Measurements from ENCODE around the gene COL5A1.

COL5A1 gene

DNA sequence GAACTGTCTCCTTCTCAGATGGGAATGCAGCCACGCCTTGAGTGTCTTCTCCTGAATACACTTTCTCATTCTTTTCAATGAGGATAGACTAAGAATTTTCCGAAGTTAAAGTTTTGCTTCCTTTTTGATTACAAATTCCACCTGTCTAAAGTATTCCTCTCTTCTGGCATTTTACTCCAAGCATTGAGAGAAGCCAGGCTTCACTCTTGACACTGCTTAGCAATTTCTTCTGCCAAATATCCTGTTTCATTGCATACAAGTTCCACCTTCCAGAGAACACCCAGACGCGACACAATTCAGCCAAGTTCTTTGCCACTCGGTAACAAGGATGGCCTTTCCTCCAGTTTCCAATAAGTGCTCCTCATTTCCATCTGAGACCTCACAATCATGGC is 35.6 kb upstream of the COL5A1 start:
- TF ChIP-seq, protein P1, sequence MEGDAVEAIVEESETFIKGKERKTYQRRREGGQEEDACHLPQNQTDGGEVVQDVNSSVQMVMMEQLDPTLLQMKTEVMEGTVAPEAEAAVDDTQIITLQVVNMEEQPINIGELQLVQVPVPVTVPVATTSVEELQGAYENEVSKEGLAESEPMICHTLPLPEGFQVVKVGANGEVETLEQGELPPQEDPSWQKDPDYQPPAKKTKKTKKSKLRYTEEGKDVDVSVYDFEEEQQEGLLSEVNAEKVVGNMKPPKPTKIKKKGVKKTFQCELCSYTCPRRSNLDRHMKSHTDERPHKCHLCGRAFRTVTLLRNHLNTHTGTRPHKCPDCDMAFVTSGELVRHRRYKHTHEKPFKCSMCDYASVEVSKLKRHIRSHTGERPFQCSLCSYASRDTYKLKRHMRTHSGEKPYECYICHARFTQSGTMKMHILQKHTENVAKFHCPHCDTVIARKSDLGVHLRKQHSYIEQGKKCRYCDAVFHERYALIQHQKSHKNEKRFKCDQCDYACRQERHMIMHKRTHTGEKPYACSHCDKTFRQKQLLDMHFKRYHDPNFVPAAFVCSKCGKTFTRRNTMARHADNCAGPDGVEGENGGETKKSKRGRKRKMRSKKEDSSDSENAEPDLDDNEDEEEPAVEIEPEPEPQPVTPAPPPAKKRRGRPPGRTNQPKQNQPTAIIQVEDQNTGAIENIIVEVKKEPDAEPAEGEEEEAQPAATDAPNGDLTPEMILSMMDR (IDR thresholded peaks at IDR 0.05; ENCODE audit: low read length) = no peak
- no peak for TF ChIP-seq EZH2 (IDR thresholded peaks at IDR 0.05; ENCODE audit: borderline replicate concordance, low read length)
- Histone ChIP-seq H3K79me2 (ENCODE audit: insufficient read depth, low read length) (no peaks in the 10 kb centered on the region), H3K27me3 (ENCODE audit: insufficient read depth, low read length) (no peaks in the 10 kb centered on the region; the same call in 1 of the 2 replicates), H3K27ac (ENCODE audit: low read depth, low read length, poor library complexity, severe bottlenecking) (no peak overlapping the region), H3K4me1 (ENCODE audit: insufficient read depth, low read length, severe bottlenecking) (no peaks in the 10 kb centered on the region), H3K4me3 (ENCODE audit: low read depth, low read length, poor library complexity, severe bottlenecking) (no peak overlapping the region), H3K9me2 (ENCODE audit: low read depth, low read length) (no peaks in the 10 kb centered on the region), H4K20me1 (ENCODE audit: insufficient read depth, low read length) (no peaks in the 10 kb centered on the region), H3K9me3 (ENCODE audit: low read length) (0 out of 2 replicates have a peak, but pooled peaks cover 3% of the 10 kb centered on the region), H3K9ac (ENCODE audit: low read length) (no peak overlapping the region), H3F3A (ENCODE audit: insufficient read depth, low read length) (no peaks in the 10 kb centered on the region), H2AFZ (ENCODE audit: low read length) (no peak overlapping the region), H3K4me2 (ENCODE audit: low read length) (no peak overlapping the region), H3K36me3 (ENCODE audit: insufficient read depth, low read length) (no peaks in the 10 kb centered on the region)

DNA sequence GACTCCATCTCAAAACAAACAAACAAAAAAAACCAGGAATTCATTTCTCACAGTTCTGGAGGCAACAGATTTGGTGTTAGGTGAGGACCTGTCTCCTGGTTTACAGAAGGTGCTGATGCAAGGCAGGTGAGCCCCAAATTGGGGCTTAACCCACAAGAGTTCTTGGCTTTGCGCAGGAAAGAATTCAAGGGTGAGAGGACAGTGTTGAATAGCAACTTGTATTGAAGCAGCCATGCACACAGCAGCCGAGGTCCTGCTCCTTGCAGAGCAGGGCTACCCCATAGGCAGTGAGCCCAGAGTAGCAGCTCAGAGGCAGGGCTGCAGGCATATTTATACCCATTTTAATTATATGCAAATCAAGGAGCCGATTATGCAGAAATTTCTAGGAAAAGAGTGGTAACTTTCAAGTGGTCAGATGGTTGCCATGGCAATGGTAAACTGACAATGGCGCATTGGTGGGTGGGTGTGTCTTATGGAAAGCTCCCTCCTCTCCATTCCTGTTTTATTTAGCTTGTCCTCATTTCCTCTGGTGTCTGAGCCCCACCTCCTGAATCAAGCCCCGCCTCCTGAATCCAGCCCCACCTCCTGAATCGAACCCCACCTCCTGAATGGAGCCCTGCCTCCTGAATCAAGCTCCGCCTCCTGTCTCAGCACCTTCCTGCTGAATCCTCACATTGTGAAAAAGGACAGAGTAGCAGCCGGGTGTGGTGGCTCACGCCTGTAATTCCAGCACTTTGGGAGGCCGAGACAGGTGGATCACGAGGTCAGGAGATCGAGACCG is 34.5 kb upstream of the COL5A1 start:
- Histone ChIP-seq H3K4me2 (ENCODE audit: low read length) (no peak overlapping the region), H3K4me3 (ENCODE audit: low read depth, low read length, poor library complexity, severe bottlenecking) (no peak overlapping the region), H3K36me3 (ENCODE audit: insufficient read depth, low read length) (no peaks in the 10 kb centered on the region), H3K27ac (ENCODE audit: low read depth, low read length, poor library complexity, severe bottlenecking) (no peak overlapping the region), H3K79me2 (ENCODE audit: insufficient read depth, low read length) (no peaks in the 10 kb centered on the region), H4K20me1 (ENCODE audit: insufficient read depth, low read length) (no peaks in the 10 kb centered on the region), H3K9me3 (ENCODE audit: low read length) (peaks cover 4% of the 10 kb centered on the region; the same call in 1 of the 2 replicates), H3F3A (ENCODE audit: insufficient read depth, low read length) (no peaks in the 10 kb centered on the region), H3K9ac (ENCODE audit: low read length) (no peak overlapping the region), H3K4me1 (ENCODE audit: insufficient read depth, low read length, severe bottlenecking) (no peaks in the 10 kb centered on the region), H3K27me3 (ENCODE audit: insufficient read depth, low read length) (peaks cover 4% of the 10 kb centered on the region; the same call in 1 of the 2 replicates), H3K9me2 (ENCODE audit: low read depth, low read length) (no peaks in the 10 kb centered on the region), H2AFZ (ENCODE audit: low read length) (no peak overlapping the region)
- TF ChIP-seq EZH2 (IDR thresholded peaks at IDR 0.05; ENCODE audit: borderline replicate concordance, low read length) = no peak
- TF ChIP-seq, protein P1 (IDR thresholded peaks at IDR 0.05; ENCODE audit: low read length) = no peak

DNA sequence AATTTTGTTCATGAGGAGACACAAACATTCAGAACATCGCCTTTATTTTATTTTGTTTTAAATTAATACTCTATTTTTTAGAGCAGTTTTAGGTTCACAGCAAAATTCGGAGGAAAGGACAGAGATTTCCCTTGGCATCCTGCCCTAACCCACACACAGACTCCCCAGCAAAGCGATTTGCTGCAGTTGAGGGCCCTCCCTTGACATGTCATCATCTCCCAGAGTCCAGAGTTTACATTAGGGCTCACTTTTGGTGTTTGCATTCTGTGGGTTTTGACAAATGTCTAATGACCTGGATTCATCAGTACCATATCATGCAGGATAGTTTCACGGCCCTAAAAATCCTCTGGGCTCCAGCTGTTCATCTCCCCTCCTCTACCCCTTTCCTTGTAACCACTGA is 33.6 kb upstream of the COL5A1 start:
- Histone ChIP-seq H3K27me3 (ENCODE audit: insufficient read depth, low read length) (peaks cover 4% of the 10 kb centered on the region; the same call in 1 of the 2 replicates), H3K9me3 (ENCODE audit: low read length) (peaks cover 5% of the 10 kb centered on the region; the same call in 1 of the 2 replicates), H3K4me3 (ENCODE audit: low read depth, low read length, poor library complexity, severe bottlenecking) (no peak overlapping the region), H3K4me2 (ENCODE audit: low read length) (no peak overlapping the region), H2AFZ (ENCODE audit: low read length) (no peak overlapping the region), H3K36me3 (ENCODE audit: insufficient read depth, low read length) (no peaks in the 10 kb centered on the region), H4K20me1 (ENCODE audit: insufficient read depth, low read length) (no peaks in the 10 kb centered on the region), H3F3A (ENCODE audit: insufficient read depth, low read length) (no peaks in the 10 kb centered on the region), H3K79me2 (ENCODE audit: insufficient read depth, low read length) (no peaks in the 10 kb centered on the region), H3K27ac (ENCODE audit: low read depth, low read length, poor library complexity, severe bottlenecking) (no peak overlapping the region), H3K9me2 (ENCODE audit: low read depth, low read length) (no peaks in the 10 kb centered on the region), H3K4me1 (ENCODE audit: insufficient read depth, low read length, severe bottlenecking) (no peaks in the 10 kb centered on the region), H3K9ac (ENCODE audit: low read length) (no peak overlapping the region)
- no peak for TF ChIP-seq EZH2 (IDR thresholded peaks at IDR 0.05; ENCODE audit: borderline replicate concordance, low read length)
- TF ChIP-seq, protein P1 (IDR thresholded peaks at IDR 0.05; ENCODE audit: low read length) = no peak

All from OCI-LY1 (cell line).